Measurements from ENCODE around the gene BCS1L.
A peak's percentile ranks its signal among the peaks of the same experiment; 100 is the strongest.

DNA sequence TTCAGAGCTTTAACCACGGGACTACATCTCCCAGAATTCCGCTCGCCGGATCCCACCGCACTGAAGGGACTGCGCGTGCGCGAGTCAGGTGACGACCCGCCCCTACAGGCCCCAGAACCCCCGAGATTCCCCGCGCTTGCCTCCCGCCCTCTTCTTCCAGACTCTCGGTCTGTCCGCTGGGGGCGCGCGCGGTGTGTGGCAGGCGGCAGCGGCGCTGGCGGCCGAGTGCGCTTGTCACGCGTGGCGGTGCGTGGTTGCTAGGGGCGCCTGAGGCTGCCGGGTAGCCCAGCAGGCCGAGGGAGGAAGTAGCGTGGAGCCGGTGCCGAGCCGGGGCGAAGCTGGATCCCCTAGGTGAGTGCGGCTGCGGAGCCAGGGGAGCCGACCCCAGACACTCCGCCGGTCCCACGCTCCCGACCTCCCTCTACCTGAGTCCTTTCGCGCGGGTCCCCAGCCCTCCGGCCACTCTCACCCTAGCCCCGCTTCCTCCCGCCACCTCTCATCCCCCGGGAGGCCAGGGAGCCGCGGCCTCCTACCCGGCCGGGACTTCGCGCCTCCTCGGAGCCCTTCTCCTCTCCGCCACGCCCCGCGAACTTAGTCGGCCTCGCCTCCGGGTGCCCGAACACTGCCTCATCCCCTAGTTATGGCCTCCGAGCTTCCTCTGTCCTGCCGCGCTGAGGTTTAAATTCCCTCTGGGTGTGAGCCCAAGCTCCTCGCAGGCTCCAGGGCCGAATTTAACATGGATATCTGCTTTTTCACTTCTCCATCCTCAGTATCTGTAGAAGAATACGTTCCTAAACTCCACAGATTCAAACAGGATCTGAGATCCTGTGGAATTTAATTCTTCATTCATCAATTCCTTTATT, 51.4 kb downstream of the BCS1L start, which contains the start of gene TTLL4:
- TF ChIP-seq, protein P1, sequence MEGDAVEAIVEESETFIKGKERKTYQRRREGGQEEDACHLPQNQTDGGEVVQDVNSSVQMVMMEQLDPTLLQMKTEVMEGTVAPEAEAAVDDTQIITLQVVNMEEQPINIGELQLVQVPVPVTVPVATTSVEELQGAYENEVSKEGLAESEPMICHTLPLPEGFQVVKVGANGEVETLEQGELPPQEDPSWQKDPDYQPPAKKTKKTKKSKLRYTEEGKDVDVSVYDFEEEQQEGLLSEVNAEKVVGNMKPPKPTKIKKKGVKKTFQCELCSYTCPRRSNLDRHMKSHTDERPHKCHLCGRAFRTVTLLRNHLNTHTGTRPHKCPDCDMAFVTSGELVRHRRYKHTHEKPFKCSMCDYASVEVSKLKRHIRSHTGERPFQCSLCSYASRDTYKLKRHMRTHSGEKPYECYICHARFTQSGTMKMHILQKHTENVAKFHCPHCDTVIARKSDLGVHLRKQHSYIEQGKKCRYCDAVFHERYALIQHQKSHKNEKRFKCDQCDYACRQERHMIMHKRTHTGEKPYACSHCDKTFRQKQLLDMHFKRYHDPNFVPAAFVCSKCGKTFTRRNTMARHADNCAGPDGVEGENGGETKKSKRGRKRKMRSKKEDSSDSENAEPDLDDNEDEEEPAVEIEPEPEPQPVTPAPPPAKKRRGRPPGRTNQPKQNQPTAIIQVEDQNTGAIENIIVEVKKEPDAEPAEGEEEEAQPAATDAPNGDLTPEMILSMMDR (IDR thresholded peaks at IDR 0.05), result peak; percentile 96
- TF ChIP-seq ZFX (IDR thresholded peaks at IDR 0.05; ENCODE audit: borderline replicate concordance), result no peak

All from 22Rv1 (cell line).